COLO668 (cell line): ENCODE measurements around the gene ADGRF5.

Experiments
- DNase-seq: peaks from one replicate; lab custom pipeline; 2025; ENCODE audit not compliant: unreplicated experiment; lab: John Stamatoyannopoulos, UW

The ADGRF5 gene

GRCh38 chr6:46828939-46829338 is 92.8 kb downstream of the ADGRF5 start:
- no peak for DNase-seq

- DNase-seq: no peak
Measured at GRCh38 chr6:46821458-46821881, 100.3 kb downstream of the ADGRF5 start.

GRCh38 chr6:46819561-46819960 is 102.2 kb downstream of the ADGRF5 start:
- no peak for DNase-seq

GRCh38 chr6:46816626-46817025 is 105.1 kb downstream of the ADGRF5 start:
- no peak for DNase-seq

- DNase-seq: no peak
Measured at GRCh38 chr6:46815130-46815529, 106.6 kb downstream of the ADGRF5 start.

- DNase-seq: no peak
Measured at GRCh38 chr6:46808806-46809205, 112.9 kb downstream of the ADGRF5 start.
